ENCODE measurements around the gene WDFY3.

The WDFY3 gene

GRCh38 chr4:84750260-84750959 lies 216.1 kb downstream of the WDFY3 start:
- no peak overlapping the region for H3K27ac ChIP-seq (ENCODE audit: low read depth, low read length)
- peaks cover 94% of the 10 kb centered on the region for H3K36me3 ChIP-seq (ENCODE audit: insufficient read depth, low read length)
- H3K4me1 ChIP-seq (ENCODE audit: insufficient read depth, low read length) = no peaks in the 10 kb centered on the region
- 100% methylated on average over 1 of the region's 1 CpG for WGBS
- no peaks in the 10 kb centered on the region for H3K27me3 ChIP-seq (ENCODE audit: insufficient read depth, low read length)
- H3K9ac ChIP-seq (ENCODE audit: low read depth, low read length) = no peak overlapping the region
- H3K4me3 ChIP-seq (ENCODE audit: low read length) = no peak overlapping the region
- H3K9me3 ChIP-seq (ENCODE audit: insufficient read depth, low read depth, low read length) = no peaks in the 10 kb centered on the region

- 95% methylated on average over 2 of the region's 2 CpGs for WGBS
- Histone ChIP-seq H3K9me3 (ENCODE audit: insufficient read depth, low read depth, low read length) (no peaks in the 10 kb centered on the region), H3K4me3 (ENCODE audit: low read length) (no peak overlapping the region), H3K27me3 (ENCODE audit: insufficient read depth, low read length) (no peaks in the 10 kb centered on the region), H3K27ac (ENCODE audit: low read depth, low read length) (no peak overlapping the region), H3K4me1 (ENCODE audit: insufficient read depth, low read length) (no peaks in the 10 kb centered on the region), H3K36me3 (ENCODE audit: insufficient read depth, low read length) (peaks cover 93% of the 10 kb centered on the region), H3K9ac (ENCODE audit: low read depth, low read length) (no peak overlapping the region)
Measured at GRCh38 chr4:84740057-84740456, 226.4 kb downstream of the WDFY3 start.

- Histone ChIP-seq H3K36me3 (ENCODE audit: insufficient read depth, low read length) (peaks cover 99% of the 10 kb centered on the region), H3K4me3 (ENCODE audit: low read length) (no peak overlapping the region), H3K27me3 (ENCODE audit: insufficient read depth, low read length) (no peaks in the 10 kb centered on the region), H3K4me1 (ENCODE audit: insufficient read depth, low read length) (no peaks in the 10 kb centered on the region), H3K9ac (ENCODE audit: low read depth, low read length) (no peak overlapping the region), H3K27ac (ENCODE audit: low read depth, low read length) (no peak overlapping the region), H3K9me3 (ENCODE audit: insufficient read depth, low read depth, low read length) (no peaks in the 10 kb centered on the region)
Measured at GRCh38 chr4:84738622-84739021, 227.9 kb downstream of the WDFY3 start.

- no peak overlapping the region for H3K27ac ChIP-seq (ENCODE audit: low read depth, low read length)
- no peaks in the 10 kb centered on the region for H3K4me1 ChIP-seq (ENCODE audit: insufficient read depth, low read length)
- 88% methylated on average over 3 of the region's 3 CpGs for WGBS
- H3K9ac ChIP-seq (ENCODE audit: low read depth, low read length) = no peak overlapping the region
- no peak overlapping the region for H3K4me3 ChIP-seq (ENCODE audit: low read length)
- H3K36me3 ChIP-seq (ENCODE audit: insufficient read depth, low read length) = peaks cover 99% of the 10 kb centered on the region
- H3K9me3 ChIP-seq (ENCODE audit: insufficient read depth, low read depth, low read length) = no peaks in the 10 kb centered on the region
- H3K27me3 ChIP-seq (ENCODE audit: insufficient read depth, low read length) = no peaks in the 10 kb centered on the region
Measured at GRCh38 chr4:84737656-84738055, 228.8 kb downstream of the WDFY3 start.

GRCh38 chr4:84734037-84734436 lies 232.5 kb downstream of the WDFY3 start:
- Histone ChIP-seq H3K36me3 (ENCODE audit: insufficient read depth, low read length) (peaks cover 87% of the 10 kb centered on the region), H3K4me3 (ENCODE audit: low read length) (no peak overlapping the region), H3K9ac (ENCODE audit: low read depth, low read length) (no peak overlapping the region), H3K27me3 (ENCODE audit: insufficient read depth, low read length) (no peaks in the 10 kb centered on the region), H3K9me3 (ENCODE audit: insufficient read depth, low read depth, low read length) (no peaks in the 10 kb centered on the region), H3K4me1 (ENCODE audit: insufficient read depth, low read length) (no peaks in the 10 kb centered on the region), H3K27ac (ENCODE audit: low read depth, low read length) (no peak overlapping the region)

GRCh38 chr4:84733343-84734033 lies 233.0 kb downstream of the WDFY3 start:
- Histone ChIP-seq H3K4me1 (ENCODE audit: insufficient read depth, low read length) (no peaks in the 10 kb centered on the region), H3K9me3 (ENCODE audit: insufficient read depth, low read depth, low read length) (no peaks in the 10 kb centered on the region), H3K9ac (ENCODE audit: low read depth, low read length) (no peak overlapping the region), H3K4me3 (ENCODE audit: low read length) (no peak overlapping the region), H3K36me3 (ENCODE audit: insufficient read depth, low read length) (peaks cover 82% of the 10 kb centered on the region), H3K27ac (ENCODE audit: low read depth, low read length) (no peak overlapping the region), H3K27me3 (ENCODE audit: insufficient read depth, low read length) (no peaks in the 10 kb centered on the region)
- WGBS = 96% methylated on average over 11 of the region's 13 CpGs

GRCh38 chr4:84730375-84730774 lies 236.1 kb downstream of the WDFY3 start:
- Histone ChIP-seq H3K36me3 (ENCODE audit: insufficient read depth, low read length) (peaks cover 60% of the 10 kb centered on the region), H3K27ac (ENCODE audit: low read depth, low read length) (no peak overlapping the region), H3K4me1 (ENCODE audit: insufficient read depth, low read length) (no peaks in the 10 kb centered on the region), H3K9ac (ENCODE audit: low read depth, low read length) (no peak overlapping the region), H3K9me3 (ENCODE audit: insufficient read depth, low read depth, low read length) (no peaks in the 10 kb centered on the region), H3K27me3 (ENCODE audit: insufficient read depth, low read length) (no peaks in the 10 kb centered on the region), H3K4me3 (ENCODE audit: low read length) (no peak overlapping the region)

- H3K4me3 ChIP-seq (ENCODE audit: low read length) = no peak overlapping the region
- H3K27ac ChIP-seq (ENCODE audit: low read depth, low read length) = no peak overlapping the region
- no peaks in the 10 kb centered on the region for H3K27me3 ChIP-seq (ENCODE audit: insufficient read depth, low read length)
- no peaks in the 10 kb centered on the region for H3K9me3 ChIP-seq (ENCODE audit: insufficient read depth, low read depth, low read length)
- H3K9ac ChIP-seq (ENCODE audit: low read depth, low read length) = no peak overlapping the region
- 88% methylated on average over 1 of the region's 1 CpG for WGBS
- H3K4me1 ChIP-seq (ENCODE audit: insufficient read depth, low read length) = no peaks in the 10 kb centered on the region
- peaks cover 60% of the 10 kb centered on the region for H3K36me3 ChIP-seq (ENCODE audit: insufficient read depth, low read length)
Measured at GRCh38 chr4:84727491-84727890, 239.0 kb downstream of the WDFY3 start.

GRCh38 chr4:84726356-84726755 lies 240.1 kb downstream of the WDFY3 start:
- Histone ChIP-seq H3K9ac (ENCODE audit: low read depth, low read length) (no peak overlapping the region), H3K27ac (ENCODE audit: low read depth, low read length) (no peak overlapping the region; the same call in 1 of the 2 replicates), H3K4me1 (ENCODE audit: insufficient read depth, low read length) (no peaks in the 10 kb centered on the region), H3K36me3 (ENCODE audit: insufficient read depth, low read length) (peaks cover 58% of the 10 kb centered on the region), H3K9me3 (ENCODE audit: insufficient read depth, low read depth, low read length) (no peaks in the 10 kb centered on the region), H3K4me3 (ENCODE audit: low read length) (no peak overlapping the region), H3K27me3 (ENCODE audit: insufficient read depth, low read length) (no peaks in the 10 kb centered on the region)
- 100% methylated on average over 1 of the region's 2 CpGs for WGBS

GRCh38 chr4:84722720-84723119 lies 243.8 kb downstream of the WDFY3 start:
- Histone ChIP-seq H3K9ac (ENCODE audit: low read depth, low read length) (no peak overlapping the region), H3K36me3 (ENCODE audit: insufficient read depth, low read length) (peaks cover 84% of the 10 kb centered on the region), H3K27ac (ENCODE audit: low read depth, low read length) (no peak overlapping the region)

GRCh38 chr4:84719115-84719514 lies 247.4 kb downstream of the WDFY3 start:
- H3K4me1 ChIP-seq (ENCODE audit: insufficient read depth, low read length) = no peaks in the 10 kb centered on the region
- no peaks in the 10 kb centered on the region for H3K27me3 ChIP-seq (ENCODE audit: insufficient read depth, low read length)
- H3K9me3 ChIP-seq (ENCODE audit: insufficient read depth, low read depth, low read length) = no peaks in the 10 kb centered on the region
- H3K9ac ChIP-seq (ENCODE audit: low read depth, low read length) = no peak overlapping the region
- no peak overlapping the region for H3K27ac ChIP-seq (ENCODE audit: low read depth, low read length)
- peaks cover 88% of the 10 kb centered on the region for H3K36me3 ChIP-seq (ENCODE audit: insufficient read depth, low read length)
- H3K4me3 ChIP-seq (ENCODE audit: low read length) = no peak overlapping the region

More at GRCh38 chr4:84722720-84723119, 243.8 kb downstream of the WDFY3 start:
- H3K9me3 ChIP-seq (ENCODE audit: insufficient read depth, low read depth, low read length) = no peaks in the 10 kb centered on the region
- WGBS = 100% methylated on average over 1 of the region's 1 CpG
- no peaks in the 10 kb centered on the region for H3K4me1 ChIP-seq (ENCODE audit: insufficient read depth, low read length)
- no peak overlapping the region for H3K4me3 ChIP-seq (ENCODE audit: low read length)
- H3K27me3 ChIP-seq (ENCODE audit: insufficient read depth, low read length) = no peaks in the 10 kb centered on the region
